Natural killer cell (primary cell): ENCODE results near the gene PITX2. TPM values are rescaled to one million over a fixed set of nuclear protein-coding genes. Genes with fewer than 3 reads are reported as not detected.

Source experiments
- ATAC-seq, 3 donors: fragments of 150-1000 bp in 2 of 3; fragments of 200-7000 bp in 1 of 3; cut with Tn5 transposase; 1 replicate in 1 of 3; 2 replicates in 2 of 3; pipeline ENCODE4 v1.10.0; 2021; ENCODE audit warnings: mild to moderate bottlenecking in 2 of 3, moderate library complexity in 2 of 3
- DNase-seq, 2 donors: peaks; one replicate each; pipeline versions ENCODE4 v3.0.0 to v3.0.0-alpha.2; 2013 to 2021; ENCODE audit warnings: mixed read lengths in 1 of 2
- H3K27ac ChIP-seq: one replicate; pipeline ENCODE4 v1.5.1; 2013; ENCODE audit warnings: mild to moderate bottlenecking, low read length
- H3K27me3 ChIP-seq: one replicate; pipeline ENCODE4 v1.6.1; 2013; ENCODE audit warnings: low read length; ENCODE audit not compliant: control insufficient read depth, insufficient read depth
- H3K36me3 ChIP-seq: one replicate; pipeline ENCODE4 v1.6.1; 2013; ENCODE audit warnings: low read length; ENCODE audit not compliant: control insufficient read depth, insufficient read depth
- H3K4me1 ChIP-seq: one replicate; pipeline ENCODE4 v1.6.1; 2013; ENCODE audit warnings: low read length; ENCODE audit not compliant: control insufficient read depth, insufficient read depth
- H3K4me3 ChIP-seq: one replicate; pipeline ENCODE4 v1.5.1; 2013; ENCODE audit warnings: low read length
- H3K9me3 ChIP-seq: one replicate; pipeline ENCODE4 v1.6.1; 2013; ENCODE audit warnings: low read length; ENCODE audit not compliant: control insufficient read depth, insufficient read depth
- H3K27ac Mint-ChIP-seq, 2 donors: one replicate each; pipeline ENCODE4 v1.8.0; 2022; ENCODE audit warnings: mild to moderate bottlenecking in 2 of 2, mixed read lengths in 2 of 2, moderate library complexity in 1 of 2
- H3K27me3 Mint-ChIP-seq, 2 donors: one replicate each; pipeline ENCODE4 v1.8.0; 2022; ENCODE audit warnings: low read depth in 2 of 2, mixed read lengths in 2 of 2
- H3K36me3 Mint-ChIP-seq: one replicate; pipeline ENCODE4 v1.8.0; 2022; ENCODE audit warnings: mixed read lengths
- H3K4me1 Mint-ChIP-seq, 2 donors: one replicate each; pipeline ENCODE4 v1.8.0; 2022; ENCODE audit warnings: mixed read lengths in 2 of 2
- H3K4me3 Mint-ChIP-seq: one replicate; pipeline ENCODE4 v1.8.0; 2022; ENCODE audit warnings: mild to moderate bottlenecking, moderate library complexity, mixed read lengths
- H3K9me3 Mint-ChIP-seq, 2 donors: one replicate each; pipeline ENCODE4 v1.8.0; 2022; ENCODE audit warnings: mixed read lengths in 2 of 2
- WGBS: methylation state at CpG from one replicate; pipeline ENCODE4 v1.1.7; 2013; ENCODE audit warnings: missing lambda C conversion rate; ENCODE audit not compliant: insufficient coverage; 5-methylcytosine and 5-hydroxymethylcytosine counted together
- intact Hi-C: fragments of 100-400 bp; cut with micrococcal nuclease; formaldehyde crosslinking; loops from one replicate; pipeline ENCODE4 v1.14.2; 2022
- total RNA-seq, 4 donors: library from RNA; stranded (reverse); fragments of 120-200 nt in 1 of 4; gene quantifications; one replicate each; pipeline versions ENCODE4 v1.2.3 to v1.2.4, GENCODE V29; 2013 to 2022
- TF ChIP-seq, protein P1 (sequence below): fragments of 200-600 bp; IDR thresholded peaks from one replicate; pipeline ENCODE4 v1.8.0; 2022; ENCODE audit warnings: antibody characterized with exemption

PITX2 gene
- total RNA-seq, 3 donors from 2014 or later (not counting 1 experiment from before 2014, with no cell fraction given): not detected

DNA sequence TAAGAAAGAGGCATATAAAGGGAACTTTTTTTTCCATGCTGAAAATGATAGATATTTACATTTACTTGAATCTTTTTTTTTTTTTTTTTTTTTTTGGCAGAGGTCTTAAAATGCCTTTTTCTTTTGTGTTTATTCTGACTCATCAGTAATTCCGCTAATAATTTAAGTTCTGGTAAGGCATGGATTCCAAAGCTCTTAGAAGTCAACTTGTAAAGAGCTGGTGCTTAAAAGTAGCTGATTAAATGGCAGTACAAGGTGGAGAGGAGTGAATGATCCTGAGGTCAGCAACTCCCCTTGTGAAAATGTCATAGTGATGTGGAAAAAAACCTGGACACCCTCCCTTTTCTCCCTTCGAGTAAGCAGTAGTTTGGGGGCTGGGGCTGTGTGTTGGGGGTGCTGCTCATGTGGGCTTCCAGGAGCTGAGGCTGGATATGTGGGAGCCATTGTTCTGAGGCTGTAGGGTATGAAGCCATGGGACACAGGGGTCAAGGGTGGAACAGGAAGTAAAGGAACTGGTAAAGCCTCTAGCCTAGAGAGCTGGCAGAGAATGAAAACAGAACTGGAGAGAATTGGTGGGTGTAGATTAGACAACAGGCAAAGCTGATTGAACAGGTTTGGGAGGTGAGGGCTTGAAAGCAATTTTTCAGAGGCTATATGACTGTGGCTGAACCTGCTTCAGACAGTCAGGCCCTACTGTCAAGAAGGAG lies 41.0 kb upstream of the PITX2 start:
- peaks cover 0 to 7% of the 10 kb centered on the region in 2 donors for H3K9me3 Mint-ChIP-seq
- TF ChIP-seq, protein P1, sequence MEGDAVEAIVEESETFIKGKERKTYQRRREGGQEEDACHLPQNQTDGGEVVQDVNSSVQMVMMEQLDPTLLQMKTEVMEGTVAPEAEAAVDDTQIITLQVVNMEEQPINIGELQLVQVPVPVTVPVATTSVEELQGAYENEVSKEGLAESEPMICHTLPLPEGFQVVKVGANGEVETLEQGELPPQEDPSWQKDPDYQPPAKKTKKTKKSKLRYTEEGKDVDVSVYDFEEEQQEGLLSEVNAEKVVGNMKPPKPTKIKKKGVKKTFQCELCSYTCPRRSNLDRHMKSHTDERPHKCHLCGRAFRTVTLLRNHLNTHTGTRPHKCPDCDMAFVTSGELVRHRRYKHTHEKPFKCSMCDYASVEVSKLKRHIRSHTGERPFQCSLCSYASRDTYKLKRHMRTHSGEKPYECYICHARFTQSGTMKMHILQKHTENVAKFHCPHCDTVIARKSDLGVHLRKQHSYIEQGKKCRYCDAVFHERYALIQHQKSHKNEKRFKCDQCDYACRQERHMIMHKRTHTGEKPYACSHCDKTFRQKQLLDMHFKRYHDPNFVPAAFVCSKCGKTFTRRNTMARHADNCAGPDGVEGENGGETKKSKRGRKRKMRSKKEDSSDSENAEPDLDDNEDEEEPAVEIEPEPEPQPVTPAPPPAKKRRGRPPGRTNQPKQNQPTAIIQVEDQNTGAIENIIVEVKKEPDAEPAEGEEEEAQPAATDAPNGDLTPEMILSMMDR: no peak

DNA sequence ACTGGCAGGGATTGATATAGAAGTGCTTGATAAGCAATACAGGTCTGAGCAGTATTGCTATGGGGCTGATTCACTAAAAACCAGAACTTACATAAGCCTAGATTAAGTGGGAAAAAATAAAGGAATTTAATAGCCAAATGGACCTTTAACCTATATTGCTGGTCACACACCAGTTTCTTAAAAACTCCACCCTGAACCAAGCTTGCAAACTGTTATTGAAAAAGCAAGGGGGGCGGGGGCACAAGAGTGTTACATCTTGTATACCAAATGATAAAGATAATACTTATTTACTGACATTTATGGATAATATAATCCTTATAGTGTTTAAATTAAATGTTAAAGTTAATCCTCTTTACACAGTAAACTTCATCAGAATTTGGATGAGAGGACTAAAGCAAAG lies 40.3 kb upstream of the PITX2 start:
- intact Hi-C loops: no loop called here
- no peaks in the 10 kb centered on the region for H3K27me3 ChIP-seq
- no peak overlapping the region for H3K27ac ChIP-seq
- TF ChIP-seq, protein P1: no peak
- Mint-ChIP-seq H3K9me3 (peaks cover 0 to 7% of the 10 kb centered on the region in 2 donors), H3K27ac (no peak overlapping the region), H3K4me3 (no peak overlapping the region), H3K27me3 (peaks cover 2 to 7% of the 10 kb centered on the region in 2 donors), H3K4me1 (no peaks in the 10 kb centered on the region), H3K36me3 (no peaks in the 10 kb centered on the region)
- no peak overlapping the region for H3K4me3 ChIP-seq
- no peaks in the 10 kb centered on the region for H3K4me1 ChIP-seq
- H3K36me3 ChIP-seq: no peaks in the 10 kb centered on the region
- WGBS: no CpG with 5 or more reads among the region's 1 CpG
- DNase-seq (no peak), ATAC-seq (no peak)
- no peaks in the 10 kb centered on the region for H3K9me3 ChIP-seq

More for the DNA sequence above, 41.0 kb upstream of the PITX2 start:
- H3K36me3 ChIP-seq: no peaks in the 10 kb centered on the region
- DNase-seq: no peak
- no peak for ATAC-seq
- no peak overlapping the region for H3K4me3 ChIP-seq
- H3K27me3 Mint-ChIP-seq: peaks cover 2 to 7% of the 10 kb centered on the region in 2 donors
- H3K27ac ChIP-seq: no peak overlapping the region
- no peak overlapping the region for H3K27ac Mint-ChIP-seq
- no peaks in the 10 kb centered on the region for H3K4me1 Mint-ChIP-seq
- no peaks in the 10 kb centered on the region for H3K4me1 ChIP-seq
- 67% methylated on average over 1 of the region's 2 CpGs for WGBS
- no peak overlapping the region for H3K4me3 Mint-ChIP-seq
- no peaks in the 10 kb centered on the region for H3K9me3 ChIP-seq
- intact Hi-C loops: no loop called here
- H3K36me3 Mint-ChIP-seq: no peaks in the 10 kb centered on the region
- H3K27me3 ChIP-seq: no peaks in the 10 kb centered on the region

DNA sequence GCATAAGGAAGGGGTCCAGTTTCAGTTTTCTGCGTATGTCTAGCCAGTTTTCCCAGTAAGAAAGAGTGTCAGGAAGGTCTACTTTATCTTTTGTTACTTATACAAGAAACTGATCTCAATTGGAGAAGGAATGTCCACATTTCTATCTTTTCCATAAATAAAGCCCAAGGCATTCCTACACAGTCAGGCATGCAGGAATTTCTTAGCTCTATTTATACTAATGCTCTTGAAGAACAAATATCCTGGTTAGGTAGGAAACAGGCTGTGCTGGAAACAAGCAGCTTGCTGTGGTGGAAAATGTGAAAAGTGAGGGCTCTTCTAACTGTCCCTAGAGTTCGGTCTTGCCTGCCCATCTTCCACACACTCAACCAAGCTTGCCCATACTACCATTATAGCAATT lies 37.9 kb upstream of the PITX2 start:
- no peak for DNase-seq
- H3K27me3 ChIP-seq: no peaks in the 10 kb centered on the region
- no peaks in the 10 kb centered on the region for H3K4me1 ChIP-seq
- no peak overlapping the region for H3K27ac Mint-ChIP-seq
- no peak overlapping the region for H3K4me3 Mint-ChIP-seq
- no peaks in the 10 kb centered on the region for H3K4me1 Mint-ChIP-seq
- no peaks in the 10 kb centered on the region for H3K36me3 Mint-ChIP-seq
- TF ChIP-seq, protein P1: no peak
- WGBS: 91% methylated on average over 1 of the region's 2 CpGs
- no peak overlapping the region for H3K4me3 ChIP-seq
- no peaks in the 10 kb centered on the region for H3K9me3 ChIP-seq
- H3K27me3 Mint-ChIP-seq: peaks cover 2 to 7% of the 10 kb centered on the region in 2 donors
- no peak for ATAC-seq
- H3K27ac ChIP-seq: no peak overlapping the region
- intact Hi-C loops: no loop called here
- H3K36me3 ChIP-seq: no peaks in the 10 kb centered on the region
- peaks cover 0 to 7% of the 10 kb centered on the region in 2 donors for H3K9me3 Mint-ChIP-seq

DNA sequence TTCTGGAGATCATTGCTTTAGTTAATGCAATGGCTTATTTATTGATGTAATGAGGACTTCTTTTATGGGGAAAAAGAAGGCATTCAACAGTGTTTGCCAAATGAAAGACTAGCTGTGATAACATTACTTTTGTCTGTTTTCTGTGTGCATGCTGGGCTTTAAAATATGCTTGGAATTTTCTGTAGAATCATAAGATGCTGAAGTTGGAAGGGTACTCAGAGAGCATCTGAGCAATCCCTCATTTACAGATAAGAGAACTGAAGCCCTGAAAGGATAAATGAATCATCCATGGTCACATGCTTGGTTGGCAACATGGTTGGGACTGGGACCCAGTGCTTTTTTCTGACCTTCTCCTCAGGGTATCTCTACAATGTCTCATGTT lies 31.4 kb upstream of the PITX2 start:
- Mint-ChIP-seq H3K27ac (no peak overlapping the region), H3K27me3 (peaks cover 0 to 3% of the 10 kb centered on the region in 2 donors), H3K9me3 (peaks cover 0 to 2% of the 10 kb centered on the region in 2 donors), H3K36me3 (no peaks in the 10 kb centered on the region), H3K4me1 (no peaks in the 10 kb centered on the region), H3K4me3 (no peak overlapping the region)
- no peaks in the 10 kb centered on the region for H3K27me3 ChIP-seq
- DNase-seq (no peak), ATAC-seq (no peak)
- no peaks in the 10 kb centered on the region for H3K9me3 ChIP-seq
- no peaks in the 10 kb centered on the region for H3K4me1 ChIP-seq
- H3K27ac ChIP-seq: no peak overlapping the region
- no peak overlapping the region for H3K4me3 ChIP-seq
- no peaks in the 10 kb centered on the region for H3K36me3 ChIP-seq
- TF ChIP-seq, protein P1: no peak
- intact Hi-C loops: no loop called here
